GM12872 (cell line): ENCODE results near the gene USP17L22.
"Not testable (repeated sequence)": the region's sequence is repeated elsewhere in the genome, so short reads cannot be mapped to it uniquely, and the experiment has no call there.

ENCODE experiments used
- CTCF ChIP-seq: IDR thresholded peaks from 3 replicates; pipeline ENCODE4 v1.5.1; 2011; ENCODE audit warnings: low read depth, mild to moderate bottlenecking, low read length, moderate library complexity; ENCODE audit not compliant: insufficient read depth

The USP17L22 gene

GRCh38 chr4:9253078-9253477 lies 14.3 kb upstream of the USP17L22 start, which contains the start of gene USP17L19:
USP17L19 (plus strand) TSS chr4:9253378; CDS start chr4:9253378, 0 bp downstream.
- not testable (repeated sequence) for TF ChIP-seq CTCF

DNA sequence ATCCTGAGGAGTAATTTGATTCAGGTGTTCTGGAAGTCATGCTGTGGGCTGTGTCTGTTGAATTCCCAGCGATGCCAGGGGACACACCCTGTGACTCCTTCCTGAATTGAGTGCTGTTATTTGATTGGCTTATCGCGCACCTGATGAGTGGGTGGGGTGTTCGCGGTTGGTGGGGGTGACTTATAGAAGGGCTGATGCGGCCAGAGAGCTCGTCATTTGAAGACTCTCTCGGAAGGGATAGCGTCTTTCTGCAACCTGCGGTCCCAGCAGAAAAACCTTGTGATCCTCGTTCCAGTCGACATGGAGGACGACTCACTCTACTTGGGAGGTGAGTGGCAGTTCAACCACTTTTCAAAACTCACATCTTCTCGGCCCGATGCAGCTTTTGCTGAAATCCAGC lies 9.6 kb upstream of the USP17L22 start, which contains the start of gene USP17L20:
USP17L20 (plus strand) TSS at position 301 of the 400 bp plus-strand sequence; CDS start at position 301, 0 bp downstream.
- not testable (repeated sequence) for TF ChIP-seq CTCF

DNA sequence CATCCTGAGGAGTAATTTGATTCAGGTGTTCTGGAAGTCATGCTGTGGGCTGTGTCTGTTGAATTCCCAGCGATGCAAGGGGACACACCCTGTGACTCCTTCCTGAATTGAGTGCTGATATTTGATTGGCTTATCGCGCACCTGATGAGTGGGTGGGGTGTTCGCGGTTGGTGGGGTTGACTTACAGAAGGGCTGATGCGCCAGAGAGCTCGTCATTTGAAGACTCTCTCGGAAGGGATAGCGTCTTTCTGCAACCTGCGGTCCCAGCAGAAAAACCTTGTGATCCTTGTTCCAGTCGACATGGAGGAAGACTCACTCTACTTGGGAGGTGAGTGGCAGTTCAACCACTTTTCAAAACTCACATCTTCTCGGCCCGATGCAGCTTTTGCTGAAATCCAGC lies 4.8 kb upstream of the USP17L22 start, which contains the start of gene USP17L21:
USP17L21 (plus strand) TSS at position 301 of the 400 bp plus-strand sequence; CDS start at position 301, 0 bp downstream.
- not testable (repeated sequence) for TF ChIP-seq CTCF
